ENCODE results near the gene FAM240B.

The FAM240B gene

DNA sequence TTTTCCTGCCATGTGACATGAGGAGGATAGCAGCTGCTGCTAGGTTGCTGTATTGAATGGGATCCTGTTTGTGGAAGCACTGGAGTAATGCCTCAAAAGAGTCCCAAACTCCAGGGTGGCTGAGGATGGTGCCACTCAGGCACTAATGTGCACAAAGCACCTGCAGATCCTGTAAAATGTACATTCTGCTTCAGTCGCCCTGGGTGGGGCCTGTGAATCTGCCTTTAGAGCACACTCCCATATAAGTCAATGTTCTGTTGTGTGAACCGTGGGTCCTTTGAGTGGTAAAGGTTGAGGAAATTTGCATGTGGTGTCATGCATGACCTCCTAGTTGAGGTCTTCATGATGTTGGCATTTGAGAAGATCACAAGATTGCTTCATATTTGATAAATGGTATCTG is 67.9 kb downstream of the FAM240B start:
- TF ChIP-seq, protein P1, sequence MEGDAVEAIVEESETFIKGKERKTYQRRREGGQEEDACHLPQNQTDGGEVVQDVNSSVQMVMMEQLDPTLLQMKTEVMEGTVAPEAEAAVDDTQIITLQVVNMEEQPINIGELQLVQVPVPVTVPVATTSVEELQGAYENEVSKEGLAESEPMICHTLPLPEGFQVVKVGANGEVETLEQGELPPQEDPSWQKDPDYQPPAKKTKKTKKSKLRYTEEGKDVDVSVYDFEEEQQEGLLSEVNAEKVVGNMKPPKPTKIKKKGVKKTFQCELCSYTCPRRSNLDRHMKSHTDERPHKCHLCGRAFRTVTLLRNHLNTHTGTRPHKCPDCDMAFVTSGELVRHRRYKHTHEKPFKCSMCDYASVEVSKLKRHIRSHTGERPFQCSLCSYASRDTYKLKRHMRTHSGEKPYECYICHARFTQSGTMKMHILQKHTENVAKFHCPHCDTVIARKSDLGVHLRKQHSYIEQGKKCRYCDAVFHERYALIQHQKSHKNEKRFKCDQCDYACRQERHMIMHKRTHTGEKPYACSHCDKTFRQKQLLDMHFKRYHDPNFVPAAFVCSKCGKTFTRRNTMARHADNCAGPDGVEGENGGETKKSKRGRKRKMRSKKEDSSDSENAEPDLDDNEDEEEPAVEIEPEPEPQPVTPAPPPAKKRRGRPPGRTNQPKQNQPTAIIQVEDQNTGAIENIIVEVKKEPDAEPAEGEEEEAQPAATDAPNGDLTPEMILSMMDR (IDR thresholded peaks at IDR 0.05; ENCODE audit: control insufficient read depth, insufficient read depth, low read depth, low read length, missing control alignments), result no peak
- no peak for DNase-seq (ENCODE audit: low read depth)
- no peak overlapping the region for H3K4me3 ChIP-seq (ENCODE audit: control insufficient read depth, low read depth, low read length)

DNA sequence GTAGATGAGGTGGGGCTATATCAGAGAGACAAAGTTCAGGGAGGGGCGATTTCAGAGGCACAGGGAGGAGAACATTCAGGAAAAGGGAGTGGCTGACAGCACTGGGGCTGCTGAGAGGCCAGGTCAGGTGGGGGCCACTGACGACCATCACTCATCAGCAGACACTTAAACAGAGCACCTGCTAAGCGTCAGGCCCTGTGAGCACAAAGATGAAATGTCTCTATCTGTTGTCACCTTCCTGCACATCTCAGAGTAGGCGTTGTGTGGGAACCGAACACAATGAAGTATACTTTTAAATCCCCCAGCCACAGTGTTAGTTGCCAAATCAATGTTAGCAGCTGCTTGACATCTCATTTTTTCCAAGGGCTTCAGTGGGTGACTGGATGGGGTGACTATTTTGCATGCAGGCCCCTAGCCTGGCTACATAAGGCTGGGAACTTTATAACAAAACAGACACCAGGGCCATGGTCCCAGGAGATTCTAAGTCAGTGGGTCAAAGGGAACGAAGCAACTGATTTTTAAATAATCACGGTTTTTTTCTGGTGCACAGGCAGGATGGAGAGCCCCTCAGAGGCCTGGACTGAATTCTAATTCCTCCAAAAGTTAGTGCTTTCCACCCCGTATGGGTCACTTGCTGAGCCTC is 68.4 kb downstream of the FAM240B start:
- TF ChIP-seq, protein P1 (IDR thresholded peaks at IDR 0.05; ENCODE audit: control insufficient read depth, insufficient read depth, low read depth, low read length, missing control alignments), result no peak
- DNase-seq (ENCODE audit: low read depth), result no peak

DNA sequence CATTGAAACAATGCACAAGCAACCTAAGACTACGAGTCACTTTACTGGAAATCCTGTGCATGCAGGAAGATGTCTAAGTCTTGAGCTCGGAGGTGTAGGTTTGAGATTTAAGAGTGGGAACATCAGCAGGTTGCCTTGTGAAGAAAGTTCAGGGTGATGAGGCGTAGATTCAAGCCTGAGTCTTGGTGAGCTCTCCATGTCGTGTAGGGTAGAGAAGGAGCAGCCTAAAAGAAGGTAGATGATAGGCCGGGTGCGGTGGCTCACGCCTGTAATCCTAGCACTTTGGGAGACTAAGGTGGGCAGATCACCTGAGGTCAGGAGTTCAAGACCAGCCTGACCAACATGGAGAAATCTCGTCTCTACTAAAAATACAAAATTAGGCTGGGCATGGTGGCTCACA is 69.4 kb downstream of the FAM240B start:
- TF ChIP-seq, protein P1 (IDR thresholded peaks at IDR 0.05; ENCODE audit: control insufficient read depth, insufficient read depth, low read depth, low read length, missing control alignments), result no peak
- DNase-seq (ENCODE audit: low read depth), result no peak
- no peak overlapping the region for H3K4me3 ChIP-seq (ENCODE audit: control insufficient read depth, low read depth, low read length)

More for the DNA sequence above, 68.4 kb downstream of the FAM240B start:
- H3K4me3 ChIP-seq (ENCODE audit: control insufficient read depth, low read depth, low read length), result no peak overlapping the region

DNA sequence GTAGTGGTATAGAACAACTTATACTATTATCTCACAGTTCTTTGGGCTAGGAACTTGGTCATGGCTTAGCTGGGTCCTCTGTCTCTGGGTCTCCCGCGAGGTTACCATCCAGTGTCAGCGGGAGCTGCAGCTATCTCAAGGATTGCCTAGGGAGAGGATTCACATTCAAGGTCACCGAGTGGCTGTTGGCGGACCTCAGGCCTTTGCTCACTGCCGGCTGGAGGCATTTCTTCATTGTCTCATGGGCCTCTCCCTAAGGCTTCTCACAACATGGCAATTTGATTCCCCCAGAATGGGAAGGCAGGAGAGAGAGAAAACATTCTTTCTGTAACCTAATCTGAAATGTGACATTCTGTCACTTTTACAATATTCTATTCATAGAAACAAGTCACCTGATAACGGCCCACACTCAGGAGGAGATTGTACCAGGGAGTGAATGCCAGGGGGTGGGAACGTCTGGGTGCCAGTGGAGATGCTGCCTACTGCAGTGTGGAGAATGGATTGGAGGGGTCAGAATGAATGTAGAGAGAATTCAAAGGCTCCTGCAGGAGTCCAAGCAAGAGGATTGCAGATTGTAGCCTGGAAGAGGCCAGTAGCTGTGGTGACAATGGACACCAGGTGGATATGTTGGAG is 70.1 kb downstream of the FAM240B start:
- H3K4me3 ChIP-seq (ENCODE audit: control insufficient read depth, low read depth, low read length), result no peak overlapping the region
- DNase-seq (ENCODE audit: low read depth), result no peak
- TF ChIP-seq, protein P1 (IDR thresholded peaks at IDR 0.05; ENCODE audit: control insufficient read depth, insufficient read depth, low read depth, low read length, missing control alignments), result no peak

DNA sequence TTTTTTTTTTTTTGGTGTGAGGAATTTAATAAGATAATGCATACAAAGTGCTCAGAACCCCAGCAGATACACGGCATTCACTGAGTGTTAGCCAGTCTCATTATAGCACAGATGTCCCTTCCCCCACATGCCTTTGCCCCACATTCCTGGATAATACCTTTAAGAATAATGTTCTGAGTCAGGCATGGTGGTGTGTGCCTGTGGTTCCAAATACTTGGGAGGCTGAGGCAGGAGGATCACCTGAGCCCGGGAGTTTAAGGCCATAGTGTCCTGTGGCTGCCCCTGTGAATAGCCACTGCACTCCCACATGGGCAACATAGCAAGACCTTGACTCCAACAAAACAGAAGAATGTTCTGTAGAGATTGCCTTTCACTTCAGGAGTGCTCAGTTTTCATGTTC is 75.3 kb downstream of the FAM240B start:
- H3K4me3 ChIP-seq (ENCODE audit: control insufficient read depth, low read depth, low read length), result no peak overlapping the region
- TF ChIP-seq, protein P1 (IDR thresholded peaks at IDR 0.05; ENCODE audit: control insufficient read depth, insufficient read depth, low read depth, low read length, missing control alignments), result no peak
- no peak for DNase-seq (ENCODE audit: low read depth)
